Right lobe of liver (tissue), 6 donors: ENCODE results near the gene TTI1. TPM values are rescaled to one million over a fixed set of nuclear protein-coding genes. Genes with fewer than 3 reads are reported as not detected.

Experiments
- ATAC-seq, 4 donors: fragments of 200-7000 bp; cut with Tn5 transposase; one replicate each; pipeline ENCODE4 v1.9.1; 2020; ENCODE audit warnings: mild to moderate bottlenecking in 4 of 4, moderate library complexity in 4 of 4
- DNase-seq, 3 donors: peaks; one replicate each; pipeline ENCODE4 v3.0.0-alpha.2; 2020
- H3K27ac ChIP-seq, 3 donors: fragments of 200-600 bp; one replicate each; pipeline ENCODE4 v1.8.0; 2022
- H3K27me3 ChIP-seq, 2 donors: fragments of 200-600 bp; one replicate each; pipeline ENCODE4 v1.8.0; 2022
- H3K36me3 ChIP-seq, 4 donors: fragments of 200-600 bp; sonication (generic) in 1 of 4; one replicate each; pipeline versions ENCODE4 v1.5.1 to v1.8.0; 2017 to 2022; ENCODE audit warnings: control low read depth in 1 of 4
- H3K4me1 ChIP-seq, 4 donors: fragments of 200-600 bp; sonication (generic) in 1 of 4; one replicate each; pipeline versions ENCODE4 v1.5.1 to v1.8.0; 2017 to 2022; ENCODE audit warnings: control low read depth in 1 of 4
- H3K4me3 ChIP-seq, 3 donors: fragments of 200-600 bp; one replicate each; pipeline ENCODE4 v1.8.0; 2022
- H3K9me3 ChIP-seq, 4 donors: fragments of 200-600 bp; sonication (generic) in 1 of 4; one replicate each; pipeline versions ENCODE4 v1.5.1 to v1.8.0; 2017 to 2022; ENCODE audit warnings: control low read depth in 1 of 4
- POLR2A ChIP-seq: fragments of 450-650 bp; IDR thresholded peaks from one replicate; pipeline ENCODE4 v1.6.1; 2017; ENCODE audit warnings: antibody characterized with exemption, mild to moderate bottlenecking
- WGBS: methylation state at CpG from one replicate; pipeline ENCODE4 v1.1.6; 2018; ENCODE audit warnings: low coverage, low lambda C conversion rate; ENCODE audit not compliant: insufficient coverage; ENCODE audit errors: missing lambda C conversion rate; 5-methylcytosine and 5-hydroxymethylcytosine counted together
- intact Hi-C, 2 donors: fragments of 100-400 bp; cut with DNase I; formaldehyde crosslinking; loops; one replicate each; pipeline versions ENCODE4 v1.11.2 to v1.14.1; 2022
- total RNA-seq, 6 experiments: library from RNA; depleted of rRNA in 2 of 6; stranded (reverse); fragments of >200 nt in 2 of 6; fragmentation: NEBNext Ultra II Directional in 3 of 6; extraction: Animal tissue kit (Norgen Biotek cat#: 25700) in 3 of 6; gene quantifications; one replicate each; pipeline versions ENCODE4 v1.1.0 to v1.2.4, GENCODE V29; 2016 to 2023
- TF ChIP-seq, protein P1 (sequence below), 4 donors: fragments of 200-600 bp in 3 of 4; fragments of 450-650 bp in 1 of 4; IDR thresholded peaks; one replicate each; pipeline versions ENCODE4 v1.5.1 to v1.8.0; 2016 to 2022; ENCODE audit warnings: antibody characterized with exemption in 4 of 4, mild to moderate bottlenecking in 2 of 4
- donor health status: DM: no; HTN: yes; CAD: no.
- donor health status: DM: no; HTN: no; CAD: no.
- donor health status: DM: no; HTN: no; CAD: no.
- donor health status: DM: no; HTN: yes; CAD: no.
- donor health status: DM: no; HTN: yes; CAD: no.

Gene TTI1
- total RNA-seq, 6 experiments from 2014 or later: 8.6 to 14.3 (median 11.3) TPM

DNA sequence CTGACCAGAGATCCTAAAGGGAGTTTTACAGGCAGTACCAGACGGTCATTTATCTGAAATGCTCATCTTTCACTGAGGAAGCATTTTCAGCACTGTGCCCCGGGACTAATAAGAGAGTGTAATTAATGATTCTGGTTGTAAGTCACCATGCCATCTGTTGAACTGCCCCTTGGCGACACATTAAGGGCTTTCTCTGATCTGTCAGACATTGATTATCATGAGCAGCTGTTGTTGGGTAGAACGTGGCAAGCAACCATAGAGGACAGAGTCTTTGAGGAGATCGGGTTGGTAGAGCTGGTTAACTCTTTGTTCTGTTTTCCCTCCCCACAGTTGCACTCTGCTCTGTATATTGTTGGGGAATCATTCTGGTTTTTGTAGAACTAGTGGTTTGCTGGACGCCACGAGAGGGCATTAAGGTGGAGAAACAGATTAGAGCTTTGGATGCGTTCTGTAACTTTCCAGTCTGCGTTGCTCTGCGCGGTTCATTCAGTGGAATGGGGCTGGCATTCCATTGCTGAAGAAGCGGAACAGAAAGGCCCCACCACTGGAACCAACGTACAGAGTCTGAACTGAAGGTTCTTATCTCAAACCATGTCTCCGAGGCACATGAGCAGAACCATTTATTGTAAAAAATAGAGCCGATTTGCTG, 34.6 kb upstream of the TTI1 start:
- ATAC-seq: no peak
- WGBS: 89% methylated on average over 14 of the region's 15 CpGs
- TF ChIP-seq POLR2A: no peak
- TF ChIP-seq, protein P1, sequence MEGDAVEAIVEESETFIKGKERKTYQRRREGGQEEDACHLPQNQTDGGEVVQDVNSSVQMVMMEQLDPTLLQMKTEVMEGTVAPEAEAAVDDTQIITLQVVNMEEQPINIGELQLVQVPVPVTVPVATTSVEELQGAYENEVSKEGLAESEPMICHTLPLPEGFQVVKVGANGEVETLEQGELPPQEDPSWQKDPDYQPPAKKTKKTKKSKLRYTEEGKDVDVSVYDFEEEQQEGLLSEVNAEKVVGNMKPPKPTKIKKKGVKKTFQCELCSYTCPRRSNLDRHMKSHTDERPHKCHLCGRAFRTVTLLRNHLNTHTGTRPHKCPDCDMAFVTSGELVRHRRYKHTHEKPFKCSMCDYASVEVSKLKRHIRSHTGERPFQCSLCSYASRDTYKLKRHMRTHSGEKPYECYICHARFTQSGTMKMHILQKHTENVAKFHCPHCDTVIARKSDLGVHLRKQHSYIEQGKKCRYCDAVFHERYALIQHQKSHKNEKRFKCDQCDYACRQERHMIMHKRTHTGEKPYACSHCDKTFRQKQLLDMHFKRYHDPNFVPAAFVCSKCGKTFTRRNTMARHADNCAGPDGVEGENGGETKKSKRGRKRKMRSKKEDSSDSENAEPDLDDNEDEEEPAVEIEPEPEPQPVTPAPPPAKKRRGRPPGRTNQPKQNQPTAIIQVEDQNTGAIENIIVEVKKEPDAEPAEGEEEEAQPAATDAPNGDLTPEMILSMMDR (IDR thresholded peaks at IDR 0.05): no peak
- peaks cover 0 to 35% (median 17%) of the 10 kb centered on the region in 4 donors for H3K4me1 ChIP-seq
- H3K27me3 ChIP-seq: no peaks in the 10 kb centered on the region
- intact Hi-C loops: loop anchor here in 1 of 2 donors (10.0 kb wide), 1 partner anchor 97 kb away; the partner anchor contains the start of gene TGM2
- H3K9me3 ChIP-seq: no peaks in the 10 kb centered on the region
- no peak for DNase-seq
- H3K27ac ChIP-seq: peak overlapping the region; percentile 57 to 84 (median 73)
- H3K36me3 ChIP-seq: peaks cover 0 to 34% (median 11%) of the 10 kb centered on the region in 4 donors
- peak overlapping the region in 1 of 3 donors; percentile 36 for H3K4me3 ChIP-seq

DNA sequence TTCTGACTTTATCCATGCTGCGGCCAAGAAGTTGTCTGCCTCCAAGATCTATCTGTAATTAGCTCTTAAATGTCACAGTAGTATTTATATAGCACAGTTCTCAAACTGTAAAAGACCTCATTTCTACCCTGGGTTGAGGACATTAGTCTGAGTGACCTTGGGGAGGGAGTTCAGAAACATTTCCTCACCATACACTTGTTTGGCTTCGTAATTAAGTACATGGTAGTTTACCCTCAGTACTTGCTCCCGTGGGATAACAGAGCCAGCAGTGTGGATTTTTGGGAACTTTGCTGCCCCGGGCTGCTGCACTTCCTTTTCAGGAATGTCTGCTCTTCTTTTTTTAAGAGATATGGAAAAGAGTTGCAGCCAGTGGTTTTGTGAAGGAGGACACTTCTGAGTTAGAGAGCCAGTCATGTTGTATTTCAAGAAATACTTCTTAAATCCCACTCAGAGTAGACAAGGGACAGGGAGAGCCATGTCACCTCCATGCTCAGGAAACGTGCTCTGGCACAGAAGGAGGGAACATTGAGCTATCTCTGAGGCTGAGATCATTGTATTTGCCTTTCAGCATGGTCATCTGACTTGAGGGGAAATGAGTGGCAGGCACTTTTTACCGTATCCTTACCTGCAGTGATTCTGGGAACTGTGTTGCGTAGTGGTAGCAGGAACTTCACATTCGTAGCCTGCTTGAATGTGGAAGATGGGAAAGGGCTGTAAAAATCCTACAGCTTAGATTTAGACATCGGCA, 33.9 kb upstream of the TTI1 start:
- WGBS: 45% methylated on average over 8 of the region's 9 CpGs
- no peak for DNase-seq

DNA sequence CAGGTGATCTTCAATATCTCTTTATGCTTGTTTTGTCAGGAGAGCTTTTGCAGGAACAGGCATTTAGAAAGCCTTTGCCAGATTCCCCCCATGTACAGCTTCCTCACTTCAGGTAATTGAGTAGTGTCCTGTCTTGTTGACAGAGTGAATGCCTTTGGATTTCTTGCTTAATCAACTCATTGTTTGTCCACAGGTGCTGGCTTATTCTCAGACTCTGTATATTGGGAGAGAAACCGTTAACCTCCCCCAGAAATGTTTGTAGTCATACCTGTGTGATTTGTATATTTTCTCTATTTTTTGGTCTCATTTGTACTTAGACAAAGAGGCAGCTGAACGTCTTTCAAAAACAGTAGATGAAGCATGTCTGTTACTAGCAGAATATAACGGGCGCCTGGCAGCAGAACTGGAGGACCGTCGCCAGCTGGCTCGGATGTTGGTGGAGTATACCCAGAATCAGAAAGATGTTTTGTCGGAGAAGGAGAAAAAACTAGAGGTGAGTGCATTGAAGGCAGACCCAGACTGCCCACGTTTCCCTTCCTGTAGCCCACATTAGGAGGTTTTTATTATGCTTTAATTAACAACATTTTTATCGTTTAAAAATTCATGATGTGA, 32.6 kb upstream of the TTI1 start:
- TF ChIP-seq, protein P1 (IDR thresholded peaks at IDR 0.05): no peak
- peak; percentile 72 for TF ChIP-seq POLR2A
- Histone ChIP-seq H3K4me1 (peaks cover 0 to 37% (median 18%) of the 10 kb centered on the region in 4 donors), H3K9me3 (no peaks in the 10 kb centered on the region), H3K36me3 (peaks cover 0 to 25% (median 8%) of the 10 kb centered on the region in 4 donors), H3K27ac (peak overlapping the region; percentile 57 to 84 (median 73)), H3K27me3 (no peaks in the 10 kb centered on the region), H3K4me3 (peak overlapping the region in 2 of 3 donors; percentile 32 to 36)
- 27% methylated on average over 10 of the region's 10 CpGs for WGBS
- intact Hi-C loops: loop anchor here in 1 of 2 donors (10.0 kb wide), 1 partner anchor 99 kb away; the partner anchor contains the start of gene TGM2
- ATAC-seq (peak; percentile 66 to 81 (median 76)), DNase-seq (peak; percentile 39 to 71 (median 68))

More for the DNA sequence above, 33.9 kb upstream of the TTI1 start:
- peak overlapping the region; percentile 57 to 84 (median 73) for H3K27ac ChIP-seq
- TF ChIP-seq, protein P1 (IDR thresholded peaks at IDR 0.05): no peak
- TF ChIP-seq POLR2A: peak; percentile 83
- intact Hi-C loops: loop anchor here in 1 of 2 donors (10.0 kb wide), 1 partner anchor 98 kb away; the partner anchor contains the start of gene TGM2
- peaks cover 0 to 35% (median 17%) of the 10 kb centered on the region in 4 donors for H3K4me1 ChIP-seq
- peak; percentile 74 to 81 (median 76) for ATAC-seq
- no peaks in the 10 kb centered on the region for H3K9me3 ChIP-seq
- H3K27me3 ChIP-seq: no peaks in the 10 kb centered on the region
- H3K4me3 ChIP-seq: peak overlapping the region in 2 of 3 donors; percentile 32 to 36
- H3K36me3 ChIP-seq: peaks cover 0 to 34% (median 11%) of the 10 kb centered on the region in 4 donors

DNA sequence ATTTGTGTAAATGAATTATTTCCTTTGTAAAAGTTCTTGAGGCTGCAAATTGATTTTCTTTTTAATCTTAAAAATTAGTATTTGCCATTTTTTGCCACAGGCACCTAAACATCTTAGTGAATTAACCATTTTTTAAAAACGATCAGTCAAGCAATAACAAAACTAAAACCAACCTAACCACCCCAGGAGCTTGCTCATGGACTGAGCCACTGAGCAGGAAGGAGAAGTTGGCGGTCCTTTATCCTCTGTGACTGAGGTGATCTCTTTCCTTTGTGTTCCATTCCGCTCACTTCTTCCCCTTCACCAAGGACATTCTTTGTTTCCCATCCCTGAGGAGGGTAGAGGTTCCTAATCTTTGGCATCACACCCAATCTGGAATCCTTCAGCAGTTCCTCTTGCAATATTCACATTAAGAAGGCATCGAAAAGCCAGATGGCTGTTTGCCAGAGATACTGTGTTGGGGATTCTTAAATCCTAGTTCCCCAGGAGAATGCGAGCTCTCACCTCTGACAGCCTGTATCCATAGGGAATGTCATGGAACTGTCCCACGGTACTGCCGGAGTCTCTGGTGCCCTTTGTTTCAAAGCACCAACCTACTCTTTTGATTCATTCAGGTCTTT, 30.8 kb upstream of the TTI1 start:
- 80% methylated on average over 7 of the region's 7 CpGs for WGBS
- no peak for TF ChIP-seq POLR2A
- TF ChIP-seq, protein P1 (IDR thresholded peaks at IDR 0.05): no peak
- Histone ChIP-seq H3K9me3 (no peaks in the 10 kb centered on the region), H3K4me1 (peaks cover 0 to 55% (median 27%) of the 10 kb centered on the region in 4 donors), H3K36me3 (peaks cover 0 to 15% (median 5%) of the 10 kb centered on the region in 4 donors), H3K27me3 (no peaks in the 10 kb centered on the region), H3K27ac (no peak overlapping the region), H3K4me3 (no peak overlapping the region)
- DNase-seq: no peak
- ATAC-seq: no peak
- intact Hi-C loops: loop anchor here in 1 of 2 donors (10.0 kb wide), 1 partner anchor 101 kb away; the partner anchor contains the start of gene TGM2
